K562 treated with DMSO at 1 percent for 24 hours (cell line): Measurements from ENCODE around the gene ITPK1. TPM values are rescaled to one million over a fixed set of nuclear protein-coding genes. Genes with fewer than 3 reads are reported as not detected.

ENCODE experiments used
- total RNA-seq: library from RNA; unstranded; fragments of 300-600 nt; gene quantifications from 2 replicates; pipeline ENCODE4 v1.2.3, GENCODE V29; 2022; ENCODE audit warnings: low read depth; ENCODE audit not compliant: insufficient read depth

Gene ITPK1
- total RNA-seq: 24.2 and 27.3 TPM in 2 replicates

GRCh38 chr14:93115821-93116675 is at the start of gene ITPK1:
Gene ITPK1 (minus strand): TSS chr14:93115925. CDS start chr14:93115163, 762 bp downstream.

GRCh38 chr14:92922883-92923743 is 192.6 kb downstream of the ITPK1 start, which contains the start of gene CHGA:
Gene CHGA (plus strand): TSS chr14:92923150. CDS start chr14:92923360, 210 bp downstream.

Other genes starting within 250 kb of the ITPK1 start
- gene CHGA, start 192.8 kb downstream of the ITPK1 start, total RNA-seq: 0.23 TPM in 1 of 2 replicates, not detected in the other
- 15.3 and 16.4 TPM in 2 replicates for gene MOAP1, start 69.0 kb upstream of the ITPK1 start, total RNA-seq
- 19.8 and 23.5 TPM in 2 replicates for gene LYSET, start 69.4 kb upstream of the ITPK1 start, total RNA-seq
- 7.8 and 13.3 TPM in 2 replicates for gene GON7, start 91.1 kb upstream of the ITPK1 start, total RNA-seq
- 23.6 and 25.4 TPM in 2 replicates for gene UBR7, start 91.3 kb upstream of the ITPK1 start, total RNA-seq
- 4.1 and 4.9 TPM in 2 replicates for gene BTBD7, start 217.1 kb upstream of the ITPK1 start, total RNA-seq
- gene COX8C, start 231.3 kb upstream of the ITPK1 start, total RNA-seq: not detected in 2 replicates